Kidney epithelial cell (primary cell): ENCODE data around the gene KRTAP5-9. TPM values are rescaled to one million over a fixed set of nuclear protein-coding genes. Genes with fewer than 3 reads are reported as not detected.
"Not testable (repeated sequence)": the region's sequence is repeated elsewhere in the genome, so short reads cannot be mapped to it uniquely, and the experiment has no call there.

Experiments
- DNase-seq: peaks from one replicate; pipeline ENCODE4 v3.0.0-alpha.2; 2010; ENCODE audit warnings: low read depth
- H3K27me3 ChIP-seq: 2 replicates; pipeline ENCODE4 v1.6.0; 2011; ENCODE audit warnings: low read length; ENCODE audit not compliant: control insufficient read depth, insufficient read depth
- H3K36me3 ChIP-seq: 2 replicates; pipeline ENCODE4 v1.5.1; 2011; ENCODE audit warnings: low read length; ENCODE audit not compliant: control insufficient read depth, insufficient read depth
- H3K4me3 ChIP-seq: 2 replicates; pipeline ENCODE4 v1.5.1; 2011; ENCODE audit warnings: low read depth, mild to moderate bottlenecking, control low read depth, low read length
- CTCF ChIP-seq: IDR thresholded peaks from 2 replicates; pipeline ENCODE4 v1.5.1; 2011; ENCODE audit warnings: mild to moderate bottlenecking, moderate library complexity, low read length, control low read depth, inconsistent platforms; ENCODE audit not compliant: insufficient read depth, poor library complexity, severe bottlenecking
- total RNA-seq: library from RNA; depleted of rRNA; stranded (reverse); fragments of >200 nt; gene quantifications from 2 replicates; pipeline ENCODE4 v1.2.3, GENCODE V29; 2015

KRTAP5-9 gene
- total RNA-seq, 1 donor from 2014 or later: not detected

GRCh38 chr11:71572811-71573210, 24.6 kb downstream of the KRTAP5-9 start:
- TF ChIP-seq CTCF: no peak
- peaks cover 7% of the 10 kb centered on the region for H3K27me3 ChIP-seq
- no peak for DNase-seq
- no peaks in the 10 kb centered on the region for H3K36me3 ChIP-seq
- H3K4me3 ChIP-seq: no peak overlapping the region

- no peak for DNase-seq
- TF ChIP-seq CTCF: no peak
- Histone ChIP-seq H3K36me3 (no peaks in the 10 kb centered on the region), H3K27me3 (peaks cover 4% of the 10 kb centered on the region), H3K4me3 (no peak overlapping the region)
Measured at GRCh38 chr11:71574418-71574817, 26.2 kb downstream of the KRTAP5-9 start.

GRCh38 chr11:71575723-71576424, 27.7 kb downstream of the KRTAP5-9 start:
- DNase-seq: no peak
- Histone ChIP-seq H3K36me3 (no peaks in the 10 kb centered on the region), H3K27me3 (peaks cover 4% of the 10 kb centered on the region), H3K4me3 (no peak overlapping the region)
- TF ChIP-seq CTCF: no peak

- not testable (repeated sequence) for H3K27me3 ChIP-seq, H3K36me3 ChIP-seq, H3K4me3 ChIP-seq, DNase-seq
Measured at GRCh38 chr11:71576688-71577465, 28.7 kb downstream of the KRTAP5-9 start.

GRCh38 chr11:71577469-71578004, 29.3 kb downstream of the KRTAP5-9 start:
- TF ChIP-seq CTCF: no peak
- H3K27me3 ChIP-seq: peaks cover 10% of the 10 kb centered on the region
- DNase-seq: no peak
- H3K36me3 ChIP-seq: no peaks in the 10 kb centered on the region
- no peak overlapping the region for H3K4me3 ChIP-seq

- DNase-seq, H3K4me3 ChIP-seq, H3K27me3 ChIP-seq, H3K36me3 ChIP-seq: not testable (repeated sequence)
Measured at GRCh38 chr11:71579513-71579912, 31.3 kb downstream of the KRTAP5-9 start.
